GM10847 (cell line): ENCODE results near the gene OGDH.

ENCODE experiments used
- POLR2A ChIP-seq: IDR thresholded peaks from 2 replicates; pipeline ENCODE4 v1.6.1; 2011; ENCODE audit not compliant: insufficient read length; ENCODE audit errors: extremely low read depth

The OGDH gene

GRCh38 chr7:44626620-44627019, 20.2 kb downstream of the OGDH start:
- no peak for TF ChIP-seq POLR2A

DNA sequence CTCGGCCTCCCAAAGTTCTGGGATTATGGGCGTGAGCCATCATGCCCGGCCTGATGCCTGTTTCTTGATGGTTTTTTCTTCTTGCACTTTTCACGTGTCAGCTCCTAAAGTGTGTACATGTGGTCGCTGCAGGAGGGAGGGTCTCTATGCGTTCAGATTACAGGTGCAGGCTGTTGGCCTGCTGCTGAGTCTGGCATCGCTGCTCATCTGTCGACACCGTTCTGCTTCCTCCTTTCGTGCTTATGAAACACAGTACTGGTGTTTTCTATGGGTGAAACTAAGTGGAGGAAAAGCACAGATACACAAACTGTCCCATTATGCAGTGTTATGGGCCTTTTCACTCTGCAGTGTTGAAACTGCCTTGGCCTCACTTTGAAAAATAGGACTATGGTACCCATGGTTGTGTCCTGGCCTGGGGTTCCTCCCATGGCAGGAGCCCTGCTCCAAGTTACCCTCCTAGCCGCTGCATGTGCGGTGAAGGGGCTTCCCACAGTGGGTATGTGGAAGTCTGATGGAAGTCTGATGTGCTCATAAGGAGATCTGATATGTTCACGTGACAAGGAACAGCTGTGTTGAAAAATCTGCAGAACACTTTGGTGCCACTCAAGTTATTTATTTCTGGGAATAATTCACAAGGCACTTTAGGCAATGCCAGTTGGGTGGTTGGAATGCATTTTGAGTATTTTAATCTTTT, 23.5 kb downstream of the OGDH start:
- TF ChIP-seq POLR2A, result no peak

DNA sequence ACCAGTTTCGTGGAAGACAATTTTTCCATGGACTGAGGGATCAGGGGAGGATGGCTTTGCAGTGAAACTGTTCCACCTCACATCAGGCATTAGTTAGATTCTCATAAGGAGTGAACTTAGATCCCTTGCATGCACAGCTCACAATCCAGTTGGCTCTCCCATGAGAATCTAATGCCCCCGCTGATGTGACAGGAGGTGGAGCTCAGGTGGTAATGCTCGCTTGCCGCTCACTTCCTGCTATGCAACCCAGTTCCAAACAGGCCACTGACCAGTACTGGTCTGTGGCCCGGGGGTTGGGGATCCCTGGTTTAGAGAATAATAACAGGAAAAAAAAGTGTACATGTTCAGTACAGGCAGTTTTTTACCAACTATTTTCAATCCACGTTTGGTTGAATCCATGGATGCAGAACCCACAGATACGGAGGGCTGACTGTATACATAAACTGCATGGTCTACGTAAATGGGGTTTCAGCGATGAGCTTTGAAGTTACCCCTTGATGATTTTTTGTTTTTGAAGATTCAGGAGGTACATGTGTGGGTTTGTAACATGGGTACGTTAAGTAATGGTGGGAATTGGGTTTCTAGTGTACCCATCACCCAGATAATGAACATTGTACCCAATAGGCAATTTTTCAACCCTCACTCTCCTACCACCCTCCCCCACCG, 24.5 kb downstream of the OGDH start:
- TF ChIP-seq POLR2A, result no peak

GRCh38 chr7:44631458-44632115, 25.2 kb downstream of the OGDH start:
- TF ChIP-seq POLR2A, result no peak

- TF ChIP-seq POLR2A, result no peak
These were observed 25.8 kb downstream of the OGDH start for GRCh38 chr7:44632196-44632595.

- no peak for TF ChIP-seq POLR2A
These were observed 27.1 kb downstream of the OGDH start for GRCh38 chr7:44633254-44634186.

GRCh38 chr7:44634187-44634838, 27.9 kb downstream of the OGDH start:
- TF ChIP-seq POLR2A, result no peak

GRCh38 chr7:44634839-44635591, 28.6 kb downstream of the OGDH start:
- TF ChIP-seq POLR2A, result no peak

DNA sequence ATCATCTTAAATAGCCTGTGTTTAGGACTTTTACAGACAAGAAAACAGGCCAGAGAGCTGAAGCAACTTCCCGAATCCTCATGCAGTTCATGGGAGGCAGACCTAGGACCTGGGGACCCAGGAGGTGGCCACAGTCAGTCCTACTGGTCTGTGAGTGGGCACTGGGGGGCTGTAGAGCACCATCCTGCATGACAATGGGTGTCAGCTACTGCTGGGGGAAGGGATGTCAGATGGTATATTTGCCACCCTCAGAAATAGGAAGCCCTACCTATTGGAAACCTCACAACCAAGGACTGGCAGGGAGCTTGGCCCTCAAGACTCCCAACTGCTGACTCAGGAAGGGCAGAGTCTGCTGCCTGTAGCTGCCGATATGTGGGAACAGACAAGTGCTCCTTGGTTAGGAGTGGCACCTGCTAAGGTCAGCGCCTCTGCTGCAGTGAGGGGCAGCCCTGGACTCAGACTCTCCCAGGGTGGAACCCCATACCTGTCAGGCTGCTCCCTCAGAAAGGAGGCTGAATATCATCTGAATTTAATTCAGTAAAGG, 29.7 kb downstream of the OGDH start:
- no peak for TF ChIP-seq POLR2A

GRCh38 chr7:44636926-44637325, 30.5 kb downstream of the OGDH start:
- no peak for TF ChIP-seq POLR2A

- no peak for TF ChIP-seq POLR2A
These were observed 31.6 kb downstream of the OGDH start for GRCh38 chr7:44637788-44638594.

- TF ChIP-seq POLR2A, result peak; percentile 27
These were observed 32.5 kb downstream of the OGDH start for GRCh38 chr7:44638611-44639557.
